Neuron (in vitro differentiated cells): ENCODE measurements around the gene CYTH3.

ENCODE experiments used
- H2AFZ ChIP-seq: one replicate; pipeline ENCODE4 v1.6.1; 2013; ENCODE audit warnings: low read depth, mild to moderate bottlenecking, inconsistent platforms, low read length, moderate library complexity
- H3K27me3 ChIP-seq: one replicate; pipeline ENCODE4 v1.6.1; 2013; ENCODE audit warnings: low read length; ENCODE audit not compliant: insufficient read depth
- H3K36me3 ChIP-seq: one replicate; pipeline ENCODE4 v1.6.1; 2013; ENCODE audit warnings: low read length; ENCODE audit not compliant: insufficient read depth
- H3K4me1 ChIP-seq: one replicate; pipeline ENCODE4 v1.6.1; 2013; ENCODE audit warnings: low read length; ENCODE audit not compliant: insufficient read depth
- H3K4me3 ChIP-seq: 2 replicates; pipeline ENCODE4 v1.5.1; 2013; ENCODE audit warnings: mild to moderate bottlenecking, low read length, moderate library complexity
- H3K9me3 ChIP-seq: one replicate; pipeline ENCODE4 v1.6.1; 2013; ENCODE audit warnings: low read length

The CYTH3 gene

GRCh38 chr7:6274743-6275142 is 2.3 kb upstream of the CYTH3 start:
- Histone ChIP-seq H3K4me1 (peaks cover 32% of the 10 kb centered on the region), H3K4me3 (no peak overlapping the region), H3K27me3 (peaks cover 4% of the 10 kb centered on the region), H2AFZ (no peak overlapping the region), H3K36me3 (no peaks in the 10 kb centered on the region), H3K9me3 (no peaks in the 10 kb centered on the region)

DNA sequence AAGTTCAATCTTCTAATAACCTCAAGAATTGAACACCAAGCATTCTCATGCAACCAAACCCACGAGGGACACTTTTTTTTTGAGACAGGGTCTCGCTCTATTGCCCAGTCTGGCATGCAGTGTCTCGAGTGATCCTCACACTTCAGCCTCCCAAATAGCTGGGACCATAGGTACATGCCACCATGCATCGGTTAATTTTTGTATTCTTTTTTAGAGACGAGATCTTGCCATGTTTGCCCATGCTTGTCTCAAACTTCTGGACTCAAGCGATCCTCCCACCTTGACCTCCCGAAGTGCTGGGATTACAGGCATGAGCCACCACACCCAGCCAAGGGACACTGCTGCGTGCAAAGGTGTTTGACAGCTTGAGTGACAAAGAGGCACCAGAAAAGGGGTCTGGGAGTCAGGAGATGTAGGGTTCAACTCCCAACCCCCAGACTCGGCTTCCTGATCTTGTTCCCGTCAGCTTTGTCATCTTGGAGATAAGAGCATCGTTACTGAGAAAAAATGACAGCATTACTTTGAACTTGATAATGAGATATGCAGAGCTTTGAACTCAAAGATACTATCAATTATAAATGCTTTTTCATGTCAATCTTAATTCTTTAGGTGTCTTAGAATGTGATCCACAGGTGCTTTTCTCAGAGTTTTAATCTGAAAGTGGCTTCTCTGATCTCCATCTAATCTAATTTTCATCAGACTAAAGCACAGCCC is 1.6 kb upstream of the CYTH3 start:
- Histone ChIP-seq H3K4me3 (no peak overlapping the region), H3K9me3 (no peaks in the 10 kb centered on the region), H3K36me3 (no peaks in the 10 kb centered on the region), H3K4me1 (peaks cover 32% of the 10 kb centered on the region), H2AFZ (no peak overlapping the region), H3K27me3 (peaks cover 4% of the 10 kb centered on the region)

- H3K36me3 ChIP-seq: no peaks in the 10 kb centered on the region
- peaks cover 4% of the 10 kb centered on the region for H3K27me3 ChIP-seq
- H3K4me3 ChIP-seq: no peak overlapping the region
These were observed 985 bp upstream of the CYTH3 start for GRCh38 chr7:6273380-6273837.

GRCh38 chr7:6271694-6272440 is 557 bp downstream of the CYTH3 start:
- Histone ChIP-seq H2AFZ (peak overlapping the region; percentile 65), H3K9me3 (no peaks in the 10 kb centered on the region), H3K4me1 (peaks cover 24% of the 10 kb centered on the region), H3K36me3 (no peaks in the 10 kb centered on the region), H3K4me3 (peak overlapping the region; percentile 99), H3K27me3 (peaks cover 4% of the 10 kb centered on the region)

More at GRCh38 chr7:6273380-6273837, 985 bp upstream of the CYTH3 start:
- peaks cover 32% of the 10 kb centered on the region for H3K4me1 ChIP-seq
- H3K9me3 ChIP-seq: no peaks in the 10 kb centered on the region
- H2AFZ ChIP-seq: no peak overlapping the region

DNA sequence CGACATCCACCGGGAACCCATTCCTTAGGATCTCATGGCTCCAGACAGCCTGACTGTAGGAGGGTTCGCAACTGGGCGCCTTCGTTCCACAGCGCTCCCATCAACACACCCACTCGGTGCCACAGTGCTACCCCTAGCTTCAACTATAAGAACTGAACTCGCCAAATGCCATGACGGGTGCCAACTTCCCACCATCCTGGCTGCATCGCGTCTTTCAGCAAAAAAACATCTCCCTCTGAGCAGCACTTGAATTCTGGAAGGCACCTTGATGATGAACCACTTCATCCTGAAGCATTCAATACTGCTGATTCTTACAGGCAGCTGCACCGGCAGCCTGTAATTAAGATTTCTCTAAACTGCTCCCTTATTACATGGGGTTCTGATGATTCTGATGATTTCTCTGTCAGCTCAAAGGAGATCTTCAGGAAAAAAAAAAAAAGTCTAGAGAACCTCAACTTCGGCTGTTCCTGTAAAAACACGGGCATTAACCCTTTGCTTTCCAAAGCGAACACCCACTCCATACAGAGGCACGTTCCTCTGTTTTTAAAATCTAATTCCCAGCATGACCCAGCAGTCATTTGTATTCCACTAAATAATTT is 1.3 kb downstream of the CYTH3 start:
- peaks cover 4% of the 10 kb centered on the region for H3K27me3 ChIP-seq
- no peaks in the 10 kb centered on the region for H3K36me3 ChIP-seq
- H3K4me3 ChIP-seq: peak overlapping the region; percentile 99
- H2AFZ ChIP-seq: peak overlapping the region; percentile 65
- H3K9me3 ChIP-seq: no peaks in the 10 kb centered on the region
- H3K4me1 ChIP-seq: peaks cover 18% of the 10 kb centered on the region

DNA sequence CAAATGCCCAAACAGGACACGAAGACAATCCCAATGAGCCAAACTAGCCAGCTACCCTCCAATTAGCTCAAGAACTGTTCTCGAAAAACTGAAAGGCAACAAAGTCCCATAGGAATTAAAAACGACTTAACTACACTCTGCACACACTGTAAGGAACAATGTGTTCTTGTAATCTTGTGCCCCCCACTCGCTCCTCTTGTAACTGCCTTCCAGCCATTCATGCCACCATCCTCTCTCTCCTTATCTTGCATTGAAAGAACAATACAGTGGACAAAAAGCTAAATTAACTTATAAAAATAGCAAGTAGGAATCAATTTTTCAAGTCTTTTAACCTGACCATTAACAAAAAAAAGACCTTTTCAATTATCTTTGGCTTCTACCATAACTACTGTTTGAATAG is 2.9 kb downstream of the CYTH3 start:
- peaks cover 4% of the 10 kb centered on the region for H3K27me3 ChIP-seq
- no peak overlapping the region for H3K4me3 ChIP-seq
- no peaks in the 10 kb centered on the region for H3K36me3 ChIP-seq
- no peak overlapping the region for H2AFZ ChIP-seq
- no peaks in the 10 kb centered on the region for H3K9me3 ChIP-seq
- peaks cover 18% of the 10 kb centered on the region for H3K4me1 ChIP-seq

GRCh38 chr7:6268907-6269306 is 3.5 kb downstream of the CYTH3 start:
- Histone ChIP-seq H3K4me3 (no peak overlapping the region), H3K9me3 (no peaks in the 10 kb centered on the region), H3K4me1 (peaks cover 18% of the 10 kb centered on the region), H3K27me3 (peaks cover under 1% of the 10 kb centered on the region), H2AFZ (no peak overlapping the region), H3K36me3 (no peaks in the 10 kb centered on the region)

GRCh38 chr7:6268023-6268900 is 4.2 kb downstream of the CYTH3 start:
- H3K4me3 ChIP-seq: no peak overlapping the region
- H2AFZ ChIP-seq: no peak overlapping the region
- no peaks in the 10 kb centered on the region for H3K27me3 ChIP-seq

GRCh38 chr7:6266699-6267098 is 5.7 kb downstream of the CYTH3 start:
- Histone ChIP-seq H3K27me3 (no peaks in the 10 kb centered on the region), H3K36me3 (no peaks in the 10 kb centered on the region)

More at GRCh38 chr7:6268023-6268900, 4.2 kb downstream of the CYTH3 start:
- Histone ChIP-seq H3K9me3 (no peaks in the 10 kb centered on the region), H3K36me3 (no peaks in the 10 kb centered on the region), H3K4me1 (peaks cover 18% of the 10 kb centered on the region)

GRCh38 chr7:6262221-6262620 is 10.2 kb downstream of the CYTH3 start:
- Histone ChIP-seq H3K36me3 (no peaks in the 10 kb centered on the region), H3K4me1 (no peaks in the 10 kb centered on the region), H3K9me3 (no peaks in the 10 kb centered on the region), H3K4me3 (no peak overlapping the region), H3K27me3 (no peaks in the 10 kb centered on the region), H2AFZ (no peak overlapping the region)

More at GRCh38 chr7:6266699-6267098, 5.7 kb downstream of the CYTH3 start:
- Histone ChIP-seq H2AFZ (no peak overlapping the region), H3K4me1 (peaks cover 13% of the 10 kb centered on the region), H3K4me3 (no peak overlapping the region), H3K9me3 (no peaks in the 10 kb centered on the region)

DNA sequence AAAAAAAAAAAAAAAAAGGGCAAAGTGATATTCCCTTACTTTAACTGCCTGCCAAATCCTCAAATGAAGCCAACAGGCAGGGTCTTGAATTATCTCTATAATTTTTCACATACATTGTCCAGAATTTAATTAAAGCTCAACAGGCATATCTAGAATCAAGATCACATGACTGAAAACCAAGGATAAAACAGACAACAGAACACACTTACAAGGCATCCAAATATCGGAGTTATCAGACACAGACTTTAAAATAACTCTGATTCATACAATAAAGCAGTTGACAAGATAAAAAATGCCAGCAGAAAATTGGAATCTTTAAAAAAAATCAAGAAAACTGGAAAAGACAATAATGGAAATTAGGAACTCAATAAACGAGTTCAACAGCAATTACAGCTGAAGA is 10.7 kb downstream of the CYTH3 start:
- H3K9me3 ChIP-seq: no peaks in the 10 kb centered on the region
- H3K27me3 ChIP-seq: no peaks in the 10 kb centered on the region
- no peaks in the 10 kb centered on the region for H3K36me3 ChIP-seq
- no peak overlapping the region for H2AFZ ChIP-seq
- H3K4me1 ChIP-seq: no peaks in the 10 kb centered on the region
- H3K4me3 ChIP-seq: no peak overlapping the region

DNA sequence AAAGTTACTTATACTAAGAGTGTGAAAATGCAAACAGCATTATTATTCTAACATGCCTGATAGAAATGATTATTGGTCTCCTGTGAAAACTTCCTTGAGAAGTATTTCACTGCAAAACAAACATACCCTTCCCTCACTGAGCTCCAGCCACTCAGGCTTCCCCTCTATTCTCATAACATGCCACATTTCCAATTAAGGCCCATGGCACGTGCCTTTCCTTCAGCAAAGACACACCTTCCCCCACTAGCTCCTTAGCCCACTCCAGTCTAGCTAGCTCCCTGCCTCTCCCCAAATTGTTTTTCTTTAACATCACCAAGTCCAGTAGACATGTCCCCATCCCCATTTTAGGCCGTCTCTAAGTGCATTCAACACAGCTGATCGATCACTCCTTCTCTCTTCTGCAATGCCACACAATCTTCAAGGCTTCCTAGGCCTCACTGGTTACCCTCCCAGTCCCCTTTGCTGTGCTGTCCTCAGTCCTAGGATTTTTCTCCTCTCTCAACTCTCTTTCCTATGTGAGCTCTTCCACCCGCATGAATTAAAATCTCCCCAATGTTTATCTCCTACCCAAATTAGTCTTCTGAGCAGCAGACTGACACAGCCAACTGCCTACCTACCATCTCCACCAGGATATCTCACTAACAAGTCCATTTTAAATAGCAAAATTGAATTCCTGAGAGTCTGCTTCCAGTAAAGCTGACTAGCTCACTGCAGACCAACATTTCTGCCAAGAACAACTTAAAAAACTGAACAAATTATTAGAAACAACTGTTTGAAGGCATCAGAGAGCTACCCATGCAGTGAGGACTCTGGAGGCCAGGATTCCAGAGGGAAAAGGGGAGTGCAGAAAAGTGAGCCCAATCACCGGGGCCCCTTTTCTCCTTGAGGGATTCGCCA is 11.9 kb downstream of the CYTH3 start:
- Histone ChIP-seq H3K4me3 (no peak overlapping the region), H3K4me1 (no peaks in the 10 kb centered on the region), H3K36me3 (no peaks in the 10 kb centered on the region), H3K27me3 (no peaks in the 10 kb centered on the region), H3K9me3 (no peaks in the 10 kb centered on the region), H2AFZ (no peak overlapping the region)
